Effector CD8-positive, alpha-beta T cell (primary cell): ENCODE measurements around the gene MYPOP.
"Not testable (repeated sequence)": the region's sequence is repeated elsewhere in the genome, so short reads cannot be mapped to it uniquely, and the experiment has no call there.

Source experiments
- DNase-seq: peaks from one replicate; lab custom pipeline; 2025; lab: John Stamatoyannopoulos, UW

Gene MYPOP

DNA sequence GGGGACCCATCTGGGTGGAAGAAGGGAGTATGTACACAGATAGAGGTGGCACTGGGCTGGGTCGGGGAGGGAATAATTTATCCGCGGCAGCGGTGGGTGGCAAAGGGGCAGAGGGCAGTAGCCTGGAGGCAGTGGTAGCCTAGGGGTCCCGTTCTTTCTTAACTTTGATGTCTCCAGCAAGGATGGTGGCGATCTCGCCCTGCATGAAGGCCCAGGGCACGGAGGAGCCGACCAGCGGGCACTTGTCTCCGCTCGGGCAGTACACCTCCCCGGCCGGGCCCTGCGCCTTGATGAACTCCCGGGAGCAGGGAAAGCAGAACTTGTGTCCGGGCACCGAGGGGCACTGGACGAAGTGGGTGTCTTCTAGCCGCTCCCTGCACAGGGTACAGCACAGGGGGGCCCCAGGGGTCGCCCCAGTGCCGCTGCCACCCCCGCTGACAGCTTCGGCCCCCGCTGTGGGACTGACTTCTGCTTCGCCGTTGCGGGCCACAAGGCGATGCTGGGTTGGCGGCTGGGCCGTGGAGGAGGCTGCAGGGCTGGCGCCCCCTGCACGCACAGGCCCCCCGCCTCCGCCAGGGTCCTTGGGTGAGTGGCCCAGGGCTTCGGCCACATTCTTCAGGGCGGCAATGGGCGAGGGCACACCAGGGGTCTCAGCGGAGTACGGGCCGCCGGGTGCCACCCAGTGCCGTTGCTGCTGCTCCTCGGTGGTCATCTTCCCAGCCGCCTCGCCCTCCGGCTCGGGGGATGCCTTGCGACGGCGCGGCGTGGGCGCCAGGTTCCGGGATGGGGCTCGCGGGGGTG, 18.3 kb downstream of the MYPOP start:
- DNase-seq: no peak

GRCh38 chr19:45883586-45883880, 18.9 kb downstream of the MYPOP start:
- no peak for DNase-seq

DNA sequence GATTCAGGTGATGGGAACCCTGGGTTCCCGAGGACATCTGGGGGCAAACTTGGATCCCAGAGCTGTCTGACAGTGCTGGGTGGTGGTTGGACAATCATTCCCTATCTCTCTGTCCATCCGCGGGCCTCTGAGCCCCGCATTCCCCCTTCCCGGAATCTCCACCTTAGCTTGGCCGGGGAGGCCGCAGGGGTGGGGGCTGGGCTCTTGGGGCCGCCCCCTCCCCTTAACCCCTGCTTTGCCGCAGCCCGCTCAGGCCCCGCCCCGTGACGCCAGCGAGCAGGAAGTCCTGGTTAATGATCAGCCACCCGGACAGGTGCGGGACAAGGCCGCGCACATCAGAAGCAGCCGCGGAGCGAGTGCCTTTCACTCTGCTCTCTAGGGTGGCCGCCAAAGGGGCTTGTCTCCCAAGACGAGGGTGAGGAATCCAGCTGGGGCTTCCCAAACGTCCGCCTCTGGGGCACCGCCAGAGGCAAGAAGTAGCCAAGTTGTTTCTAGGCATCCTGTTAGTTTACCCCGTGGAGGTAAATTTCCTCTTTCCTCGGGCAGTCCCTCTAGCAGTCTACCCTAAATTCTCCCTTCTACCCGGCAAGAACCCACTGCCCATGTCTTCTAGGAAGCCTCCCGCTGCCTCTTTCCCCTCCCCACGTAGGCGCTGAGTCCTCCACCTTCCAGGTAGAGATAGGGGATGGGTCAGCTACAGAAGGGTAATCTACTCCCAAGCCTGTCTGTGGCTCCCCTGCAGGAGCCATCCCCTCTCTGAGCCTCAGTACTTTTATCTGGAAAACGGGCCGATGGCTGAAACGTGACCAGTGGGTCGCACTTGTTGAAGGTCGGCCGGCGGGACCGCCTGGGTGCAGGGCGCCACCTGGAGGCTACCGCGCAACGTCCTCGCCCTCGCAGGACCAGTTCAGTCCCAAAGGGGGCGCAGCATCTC, 19.5 kb downstream of the MYPOP start:
- DNase-seq: peak; percentile 69

DNA sequence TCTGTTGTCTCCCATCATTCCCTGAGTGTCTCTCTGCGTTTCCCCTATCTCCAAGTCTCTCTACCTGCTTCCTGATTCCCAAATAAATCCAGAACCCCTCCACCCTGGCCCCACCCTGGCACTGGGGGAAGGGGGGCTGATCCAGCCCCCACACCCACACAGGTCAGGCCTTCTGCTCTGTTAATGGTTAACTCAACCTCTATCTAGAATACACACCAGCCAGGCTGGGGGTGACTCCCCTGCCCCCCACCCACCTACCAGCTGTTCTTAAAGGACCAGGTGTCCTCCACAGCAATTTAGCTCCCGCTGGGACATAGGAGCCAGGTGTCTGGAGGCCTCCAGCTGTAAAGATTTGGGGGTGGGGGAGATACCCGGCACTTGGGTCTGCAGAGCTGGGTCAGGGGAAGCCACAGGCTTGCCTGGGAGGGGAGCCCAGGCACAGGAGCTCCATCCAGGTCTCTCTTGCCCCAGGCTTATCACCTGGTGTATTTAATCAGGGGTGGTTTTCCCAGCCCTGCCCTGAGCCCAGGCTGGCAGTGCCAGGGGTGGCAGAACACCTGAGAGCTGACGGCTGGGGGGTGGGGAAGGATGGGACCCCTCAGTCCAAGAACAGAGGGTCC, 20.4 kb downstream of the MYPOP start:
- no peak for DNase-seq

- no peak for DNase-seq
Measured at GRCh38 chr19:45881082-45881908, 21.1 kb downstream of the MYPOP start.

GRCh38 chr19:45879971-45880370, 22.4 kb downstream of the MYPOP start:
- no peak for DNase-seq

- no peak for DNase-seq
Measured at GRCh38 chr19:45879055-45879454, 23.4 kb downstream of the MYPOP start.

DNA sequence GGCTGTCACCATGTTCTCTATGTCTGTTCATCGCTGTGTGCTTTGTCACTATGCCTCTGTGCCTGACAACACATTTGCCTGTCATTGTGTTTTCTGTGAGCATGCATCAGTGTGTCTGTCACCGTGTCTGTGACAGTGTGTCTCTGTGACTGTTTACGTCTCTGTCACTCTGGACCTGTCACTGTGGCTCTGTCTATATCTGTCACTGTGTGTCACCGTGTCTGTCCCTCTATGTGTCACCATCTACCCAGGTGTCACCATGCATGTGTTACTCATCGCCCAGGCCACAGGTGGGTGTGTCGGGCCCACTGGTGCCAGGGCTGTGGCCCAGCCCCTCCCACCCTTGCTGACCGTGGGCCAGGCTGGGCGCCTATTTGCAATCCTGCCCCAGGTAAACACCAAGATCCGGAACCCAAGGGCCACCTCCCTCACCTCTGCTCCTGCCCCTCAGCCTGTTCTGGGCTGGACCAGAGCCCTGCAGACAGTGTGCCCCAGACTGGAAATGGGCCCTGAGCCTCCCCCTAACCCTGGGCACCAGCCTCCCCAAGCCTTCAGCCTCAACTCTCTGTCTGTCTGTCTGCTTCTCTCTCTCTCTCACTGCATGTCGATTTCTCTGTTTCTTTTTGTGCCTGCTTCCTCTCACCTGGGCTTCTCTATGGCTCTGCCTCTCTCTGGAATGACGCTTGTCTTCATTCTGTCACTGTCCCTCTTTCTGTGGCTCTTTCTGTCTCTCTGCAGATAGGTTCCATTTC, 24.2 kb downstream of the MYPOP start:
- no peak for DNase-seq

- DNase-seq: no peak
Measured at GRCh38 chr19:45876411-45877197, 25.8 kb downstream of the MYPOP start.

DNA sequence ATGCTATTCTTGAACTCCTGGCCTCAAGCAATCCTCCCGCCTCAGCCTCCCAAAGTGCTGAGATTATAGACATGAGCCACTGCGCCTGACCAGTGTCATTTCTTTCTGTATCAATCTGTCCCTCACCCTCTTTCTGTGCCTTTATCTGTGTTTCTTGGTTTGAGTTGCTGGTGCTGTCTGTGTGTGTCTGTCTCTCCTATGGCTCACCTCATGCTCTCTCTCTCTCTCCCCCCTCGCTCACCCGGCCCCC, 26.3 kb downstream of the MYPOP start:
- no peak for DNase-seq

DNA sequence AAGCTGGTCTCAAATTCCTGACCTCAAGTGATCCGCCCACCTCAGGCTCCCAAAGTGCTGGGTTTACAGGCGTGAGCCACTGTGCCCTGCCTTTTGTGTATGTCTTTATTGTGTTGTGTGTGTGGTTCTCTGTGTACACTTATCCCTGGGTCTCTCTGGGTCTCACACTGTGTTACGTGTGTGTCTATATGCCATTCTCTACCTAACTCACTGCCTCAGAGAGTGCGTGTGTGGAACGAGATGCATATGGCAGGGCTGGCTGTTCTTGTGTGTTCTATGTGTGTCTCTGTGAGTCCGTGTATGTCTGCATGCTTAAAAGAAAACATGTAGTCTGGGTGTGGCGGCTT, 27.8 kb downstream of the MYPOP start:
- no peak for DNase-seq

DNA sequence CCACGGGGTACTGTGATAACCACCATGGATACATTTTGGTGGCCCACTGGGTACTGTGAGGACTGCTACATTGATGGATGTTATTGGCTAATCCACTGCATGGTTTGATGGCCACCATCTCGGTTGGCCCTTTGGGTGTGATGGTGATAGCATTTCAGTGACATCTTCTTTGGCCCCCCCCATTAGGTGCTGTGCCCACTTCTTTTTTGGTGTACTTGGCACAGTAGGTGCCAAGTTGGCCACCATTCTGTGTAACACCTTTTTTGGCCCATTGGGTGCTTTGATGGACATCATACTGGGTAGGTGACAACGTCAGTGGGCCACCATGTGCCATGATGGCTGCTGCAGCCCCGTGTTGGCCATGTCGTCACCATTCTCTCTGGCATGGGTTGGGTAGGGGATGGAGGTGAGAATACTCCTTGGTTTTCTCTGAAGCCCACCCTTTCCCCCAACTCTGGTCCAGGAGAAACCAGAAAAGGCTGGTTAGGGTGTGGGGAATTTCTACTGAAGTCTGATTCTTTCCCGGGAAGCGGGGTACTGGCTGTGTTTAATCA, 29.1 kb downstream of the MYPOP start:
- DNase-seq: no peak

DNA sequence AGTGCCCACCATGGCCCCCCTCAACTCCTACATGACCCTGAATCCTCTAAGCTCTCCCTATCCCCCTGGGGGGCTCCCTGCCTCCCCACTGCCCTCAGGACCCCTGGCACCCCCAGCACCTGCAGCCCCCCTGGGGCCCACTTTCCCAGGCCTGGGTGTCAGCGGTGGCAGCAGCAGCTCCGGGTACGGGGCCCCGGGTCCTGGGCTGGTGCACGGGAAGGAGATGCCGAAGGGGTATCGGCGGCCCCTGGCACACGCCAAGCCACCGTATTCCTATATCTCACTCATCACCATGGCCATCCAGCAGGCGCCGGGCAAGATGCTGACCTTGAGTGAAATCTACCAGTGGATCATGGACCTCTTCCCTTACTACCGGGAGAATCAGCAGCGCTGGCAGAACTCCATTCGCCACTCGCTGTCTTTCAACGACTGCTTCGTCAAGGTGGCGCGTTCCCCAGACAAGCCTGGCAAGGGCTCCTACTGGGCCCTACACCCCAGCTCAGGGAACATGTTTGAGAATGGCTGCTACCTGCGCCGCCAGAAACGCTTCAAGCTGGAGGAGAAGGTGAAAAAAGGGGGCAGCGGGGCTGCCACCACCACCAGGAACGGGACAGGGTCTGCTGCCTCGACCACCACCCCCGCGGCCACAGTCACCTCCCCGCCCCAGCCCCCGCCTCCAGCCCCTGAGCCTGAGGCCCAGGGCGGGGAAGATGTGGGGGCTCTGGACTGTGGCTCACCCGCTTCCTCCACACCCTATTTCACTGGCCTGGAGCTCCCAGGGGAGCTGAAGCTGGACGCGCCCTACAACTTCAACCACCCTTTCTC, 30.1 kb downstream of the MYPOP start:
- DNase-seq: no peak

DNA sequence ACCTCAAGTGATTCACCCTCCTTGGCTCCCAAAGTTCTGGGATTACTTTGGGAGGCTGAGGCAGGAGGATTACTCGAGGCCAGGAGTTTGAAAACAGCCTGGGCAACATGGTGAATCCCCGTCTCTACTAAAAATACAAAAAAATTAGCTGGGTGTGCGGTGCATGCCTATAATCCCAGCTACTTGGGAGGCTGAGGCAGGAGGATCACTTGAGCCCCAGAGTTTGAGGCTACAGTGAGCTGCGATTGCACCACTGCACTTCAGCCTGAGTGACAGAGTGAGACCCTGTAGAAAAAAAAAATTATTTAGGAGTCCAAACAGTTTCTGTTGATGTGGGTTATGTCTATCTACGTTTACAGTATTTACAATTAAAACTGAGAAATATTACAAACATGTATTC, 31.6 kb downstream of the MYPOP start:
- DNase-seq: no peak

DNA sequence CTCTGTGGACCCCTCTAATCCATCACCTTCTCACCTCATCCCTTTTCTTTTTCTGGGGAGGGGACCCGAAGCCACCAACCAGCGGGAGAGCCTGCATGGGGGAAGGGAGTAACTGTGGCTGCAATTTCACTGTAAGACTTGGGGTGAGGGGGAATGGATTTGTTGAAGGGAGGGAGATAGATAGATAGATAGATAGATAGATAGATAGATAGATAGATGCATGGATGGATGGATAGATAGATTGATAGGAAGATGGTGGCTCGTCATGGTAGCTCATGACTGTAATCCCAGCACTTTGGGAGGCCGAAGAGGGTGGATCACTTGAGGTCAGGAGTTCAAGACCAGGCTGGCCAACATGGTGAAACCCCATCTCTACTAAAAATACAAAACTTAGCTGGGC, 35.2 kb downstream of the MYPOP start:
- DNase-seq: not testable (repeated sequence)

DNA sequence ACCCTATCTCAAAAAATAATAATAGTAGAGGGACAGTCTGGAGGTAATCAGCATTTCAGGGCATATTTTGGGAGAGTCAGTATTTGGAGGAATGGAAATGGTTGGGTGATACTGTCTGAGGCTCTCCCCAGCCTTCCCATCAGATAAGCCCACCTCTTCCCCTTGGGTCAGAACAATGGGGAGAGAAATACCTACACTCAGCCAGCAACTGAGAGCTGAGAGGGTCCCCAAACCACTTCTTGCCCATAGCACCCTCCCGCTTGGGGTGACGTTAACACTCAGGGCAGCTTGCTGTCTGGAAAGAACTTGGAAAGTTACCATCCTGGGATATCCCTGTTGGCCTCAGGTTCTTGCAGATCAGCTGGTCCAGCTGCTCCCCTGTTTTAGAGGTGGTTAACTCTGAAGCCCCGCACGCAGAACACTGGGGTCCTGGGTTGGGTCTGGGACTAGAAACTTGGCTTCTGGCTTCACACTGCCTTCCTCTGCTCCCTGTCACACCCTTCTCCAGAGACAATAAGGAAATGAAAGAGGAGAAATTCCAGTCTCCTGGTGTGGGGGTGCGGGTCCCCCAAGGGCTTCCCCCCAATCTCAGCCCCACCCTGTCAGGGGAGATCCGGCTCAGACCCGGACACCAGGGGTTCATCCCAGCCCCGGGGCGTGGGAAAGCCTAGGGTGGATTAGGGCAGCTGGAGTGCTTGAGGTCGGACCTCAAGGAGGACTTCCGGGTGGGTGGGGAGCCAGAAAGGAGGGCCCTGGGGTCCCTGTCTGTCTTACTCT, 35.8 kb downstream of the MYPOP start:
- no peak for DNase-seq

DNA sequence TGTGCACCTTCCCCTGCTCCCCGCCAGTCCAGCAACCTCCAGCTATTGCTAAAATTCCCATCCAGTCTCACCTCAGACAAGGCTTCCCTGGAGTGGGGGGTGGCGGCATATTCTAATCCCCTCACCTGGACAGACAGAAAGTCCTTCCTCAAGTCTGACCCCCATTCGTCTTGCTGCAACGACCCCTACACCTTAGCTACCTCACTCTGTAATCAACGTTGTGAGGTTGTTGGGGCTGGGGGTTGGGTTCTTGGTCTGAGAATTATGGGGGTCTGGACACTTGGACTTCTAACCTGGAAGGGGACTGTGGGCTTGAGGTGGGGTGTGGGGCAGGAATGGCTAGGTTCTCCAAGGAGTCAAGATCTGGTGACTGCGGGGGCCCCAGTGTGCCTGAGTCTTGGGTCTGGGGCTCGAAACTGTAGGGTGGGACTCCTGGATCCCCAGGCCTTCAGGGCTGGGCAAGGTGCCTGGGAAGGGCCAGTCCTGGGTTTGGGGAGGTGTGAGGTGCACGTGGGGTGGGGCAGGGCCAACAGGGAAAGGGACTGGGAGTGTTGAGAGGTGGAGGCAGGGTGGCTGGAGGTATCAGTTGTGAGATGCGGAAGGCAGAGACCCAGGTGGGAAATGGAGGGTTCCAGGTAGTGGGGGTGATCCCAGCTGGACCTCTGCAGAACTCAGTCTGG, 37.0 kb downstream of the MYPOP start:
- DNase-seq: no peak

DNA sequence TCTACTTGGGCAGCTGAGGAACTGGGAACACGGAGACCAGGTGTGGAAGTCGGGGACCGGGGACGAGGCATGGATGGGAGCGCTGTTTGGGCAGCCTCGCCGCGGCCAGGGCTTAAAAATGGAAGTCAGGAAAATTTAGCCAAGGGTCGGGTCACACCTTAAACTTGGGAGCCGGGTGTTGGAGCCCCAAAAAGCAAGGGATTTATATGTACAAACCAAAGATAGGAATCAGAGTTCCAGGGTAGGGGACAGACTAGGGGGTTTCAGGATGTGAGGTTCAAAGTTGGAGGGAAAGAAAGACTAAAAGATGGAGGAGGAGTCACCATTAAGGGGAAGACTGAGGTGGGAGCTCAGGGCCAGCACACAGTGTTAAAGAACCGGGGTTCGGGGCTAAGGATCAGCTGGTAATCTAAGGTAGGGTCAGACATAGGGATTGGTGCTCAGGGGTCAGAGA, 37.8 kb downstream of the MYPOP start:
- DNase-seq: no peak
